HG03521 (cell line): ENCODE results near the gene CHRM2.

ENCODE experiments used
- ATAC-seq: cut with Tn5 transposase; IDR thresholded peaks from one replicate; pipeline ENCODE4 v1.9.1; 2021; ENCODE audit warnings: mild to moderate bottlenecking, moderate library complexity; ENCODE audit not compliant: unreplicated experiment

The CHRM2 gene

GRCh38 chr7:136956232-136956631 is 87.8 kb downstream of the CHRM2 start:
- no peak for ATAC-seq

- no peak for ATAC-seq
Observed at GRCh38 chr7:136956671-136957070, 88.2 kb downstream of the CHRM2 start.

GRCh38 chr7:136957391-136957790 is 88.9 kb downstream of the CHRM2 start:
- ATAC-seq = no peak

GRCh38 chr7:136958016-136958415 is 89.6 kb downstream of the CHRM2 start:
- no peak for ATAC-seq

GRCh38 chr7:136964347-136964746 is 95.9 kb downstream of the CHRM2 start:
- ATAC-seq = no peak

GRCh38 chr7:136966825-136967224 is 98.4 kb downstream of the CHRM2 start:
- ATAC-seq = no peak

GRCh38 chr7:136969761-136970160 is 101.3 kb downstream of the CHRM2 start:
- ATAC-seq = no peak

GRCh38 chr7:136971776-136972175 is 103.3 kb downstream of the CHRM2 start:
- ATAC-seq = no peak

GRCh38 chr7:136976504-136977251 is 108.2 kb downstream of the CHRM2 start:
- no peak for ATAC-seq

- ATAC-seq = no peak
Observed at GRCh38 chr7:136993377-136993776, 124.9 kb downstream of the CHRM2 start.

GRCh38 chr7:136997735-136998134 is 129.3 kb downstream of the CHRM2 start:
- ATAC-seq = no peak

GRCh38 chr7:136998495-136998894 is 130.0 kb downstream of the CHRM2 start:
- no peak for ATAC-seq

- no peak for ATAC-seq
Observed at GRCh38 chr7:137000621-137001020, 132.2 kb downstream of the CHRM2 start.

GRCh38 chr7:137001041-137001440 is 132.6 kb downstream of the CHRM2 start:
- no peak for ATAC-seq

- no peak for ATAC-seq
Observed at GRCh38 chr7:137001478-137001877, 133.0 kb downstream of the CHRM2 start.

GRCh38 chr7:137003086-137003485 is 134.6 kb downstream of the CHRM2 start:
- ATAC-seq = no peak

- ATAC-seq = no peak
Observed at GRCh38 chr7:137003566-137003965, 135.1 kb downstream of the CHRM2 start.

GRCh38 chr7:137005873-137006272 is 137.4 kb downstream of the CHRM2 start:
- no peak for ATAC-seq

GRCh38 chr7:137006293-137006692 is 137.8 kb downstream of the CHRM2 start:
- ATAC-seq = no peak

- ATAC-seq = no peak
Observed at GRCh38 chr7:137007001-137007694, 138.7 kb downstream of the CHRM2 start.

GRCh38 chr7:137009404-137009803 is 141.0 kb downstream of the CHRM2 start:
- no peak for ATAC-seq

- no peak for ATAC-seq
Observed at GRCh38 chr7:137015015-137015414, 146.6 kb downstream of the CHRM2 start.
